Loucy (cell line): ENCODE data around the gene RUVBL2.
"Not testable (repeated sequence)": the region's sequence is repeated elsewhere in the genome, so short reads cannot be mapped to it uniquely, and the experiment has no call there.

Experiments used
- EZH2phosphoT487 ChIP-seq: fragments of 200-600 bp; IDR thresholded peaks from 2 replicates; pipeline ENCODE4 v1.6.1; 2018; ENCODE audit warnings: antibody characterized with exemption, mild to moderate bottlenecking, moderate library complexity, borderline replicate concordance
- TF ChIP-seq, protein P1 (sequence below): fragments of 200-600 bp; sonication (generic); conservative IDR thresholded peaks from 2 replicates; pipeline ENCODE4 v1.5.1; 2014; ENCODE audit warnings: mild to moderate bottlenecking, antibody characterized with exemption, low read length

DNA sequence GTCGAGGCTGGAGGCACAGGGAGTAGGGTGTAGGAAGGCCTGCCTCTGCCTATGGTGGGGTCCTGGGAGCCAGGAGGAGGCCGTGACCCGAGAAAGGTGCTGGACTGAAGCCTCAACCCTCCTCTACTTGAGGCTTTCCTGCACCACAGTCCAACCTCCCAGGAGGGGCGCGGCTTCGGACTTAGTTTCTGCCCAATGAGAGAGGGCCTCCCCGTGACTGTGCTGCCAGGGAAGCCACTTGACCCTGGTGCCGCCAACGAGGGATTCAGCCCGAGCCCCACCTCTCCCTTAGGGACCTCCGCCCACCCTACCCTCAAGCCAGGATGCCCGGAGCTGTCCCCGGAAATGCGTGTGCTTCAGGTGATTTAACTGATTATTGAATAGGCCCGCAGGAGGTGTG, 30.5 kb downstream of the RUVBL2 start, which contains the start of gene CGB3:
- TF ChIP-seq, protein P1, sequence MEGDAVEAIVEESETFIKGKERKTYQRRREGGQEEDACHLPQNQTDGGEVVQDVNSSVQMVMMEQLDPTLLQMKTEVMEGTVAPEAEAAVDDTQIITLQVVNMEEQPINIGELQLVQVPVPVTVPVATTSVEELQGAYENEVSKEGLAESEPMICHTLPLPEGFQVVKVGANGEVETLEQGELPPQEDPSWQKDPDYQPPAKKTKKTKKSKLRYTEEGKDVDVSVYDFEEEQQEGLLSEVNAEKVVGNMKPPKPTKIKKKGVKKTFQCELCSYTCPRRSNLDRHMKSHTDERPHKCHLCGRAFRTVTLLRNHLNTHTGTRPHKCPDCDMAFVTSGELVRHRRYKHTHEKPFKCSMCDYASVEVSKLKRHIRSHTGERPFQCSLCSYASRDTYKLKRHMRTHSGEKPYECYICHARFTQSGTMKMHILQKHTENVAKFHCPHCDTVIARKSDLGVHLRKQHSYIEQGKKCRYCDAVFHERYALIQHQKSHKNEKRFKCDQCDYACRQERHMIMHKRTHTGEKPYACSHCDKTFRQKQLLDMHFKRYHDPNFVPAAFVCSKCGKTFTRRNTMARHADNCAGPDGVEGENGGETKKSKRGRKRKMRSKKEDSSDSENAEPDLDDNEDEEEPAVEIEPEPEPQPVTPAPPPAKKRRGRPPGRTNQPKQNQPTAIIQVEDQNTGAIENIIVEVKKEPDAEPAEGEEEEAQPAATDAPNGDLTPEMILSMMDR: not testable (repeated sequence)
- not testable (repeated sequence) for TF ChIP-seq EZH2phosphoT487
